GM23338 (cell line): ENCODE results near the gene SCOC.

Experiments
- CTCF ChIP-seq, 2 experiments: fragments of 200-600 bp in 1 of 2; sonication (generic) in 1 of 2; conservative IDR thresholded peaks; 2 replicates each; pipeline versions ENCODE4 v1.5.1 to v1.6.1; 2016 to 2017; ENCODE audit warnings: antibody characterized with exemption in 2 of 2, low read depth in 2 of 2, mild to moderate bottlenecking in 2 of 2, moderate library complexity in 1 of 2
- EZH2 ChIP-seq: fragments of 200-600 bp; sonication (generic); IDR thresholded peaks from one replicate; pipeline ENCODE4 v1.8.0; 2017; ENCODE audit warnings: antibody characterized with exemption, mild to moderate bottlenecking, low read depth; ENCODE audit not compliant: unreplicated experiment
- ZNF331 ChIP-seq: fragments of 250-450 bp; sonication (Bioruptor Pico); IDR thresholded peaks from 2 replicates; pipeline ENCODE4 v1.5.0; 2020; ENCODE audit warnings: low read depth, mild to moderate bottlenecking, moderate library complexity

GRCh38 chr4:140359562-140360427, 13.7 kb upstream of the SCOC start:
- TF ChIP-seq ZNF331 (CRISPR knock-in tag): no peak
- peak; percentile 88 to 97 for TF ChIP-seq CTCF (conservative IDR thresholded peaks at IDR 0.05; ENCODE audit: low read depth in 2 of 2)
- no peak for TF ChIP-seq EZH2
